Progenitor cell of endocrine pancreas (in vitro differentiated cells): ENCODE data around the gene PAX7. TPM values are rescaled to one million over a fixed set of nuclear protein-coding genes. Genes with fewer than 3 reads are reported as not detected.
A peak's percentile ranks its signal among the peaks of the same experiment; 100 is the strongest.

ENCODE experiments used
- DNase-seq: peaks from one replicate; pipeline ENCODE4 v3.0.0; 2021; ENCODE audit warnings: low spot score; ENCODE audit not compliant: unreplicated experiment
- H3K27ac Mint-ChIP-seq: 2 replicates; pipeline ENCODE4 v1.8.0; 2021; ENCODE audit warnings: mild to moderate bottlenecking, moderate library complexity, mixed read lengths
- H3K27me3 Mint-ChIP-seq: 2 replicates; pipeline ENCODE4 v1.8.0; 2021; ENCODE audit warnings: mixed read lengths
- H3K36me3 Mint-ChIP-seq: 2 replicates; pipeline ENCODE4 v1.8.0; 2022; ENCODE audit warnings: mixed read lengths; ENCODE audit not compliant: insufficient read depth
- H3K4me1 Mint-ChIP-seq: 2 replicates; pipeline ENCODE4 v1.8.0; 2021; ENCODE audit warnings: low read depth, mixed read lengths
- H3K4me3 Mint-ChIP-seq: 2 replicates; pipeline ENCODE4 v1.8.0; 2021; ENCODE audit warnings: low read depth, mild to moderate bottlenecking, moderate library complexity, mixed read lengths
- H3K9me3 Mint-ChIP-seq: 2 replicates; pipeline ENCODE4 v1.8.0; 2021; ENCODE audit warnings: low read depth, mixed read lengths
- total RNA-seq: library from RNA; stranded (reverse); gene quantifications from 2 replicates; pipeline ENCODE4 v1.2.1, GENCODE V29; 2021
- TF ChIP-seq, protein P1 (sequence below): fragments of 200-600 bp; sonication (generic); IDR thresholded peaks from one replicate; pipeline ENCODE4 v1.5.0; 2021; ENCODE audit warnings: antibody characterized with exemption, mild to moderate bottlenecking; ENCODE audit not compliant: unreplicated experiment

PAX7 gene
- total RNA-seq, 1 donor from 2014 or later: not detected

- Mint-ChIP-seq H3K9me3 (no peaks in the 10 kb centered on the region), H3K27me3 (peaks cover 59% of the 10 kb centered on the region)
These were observed 144.7 kb downstream of the PAX7 start for GRCh38 chr1:18775341-18775740.

DNA sequence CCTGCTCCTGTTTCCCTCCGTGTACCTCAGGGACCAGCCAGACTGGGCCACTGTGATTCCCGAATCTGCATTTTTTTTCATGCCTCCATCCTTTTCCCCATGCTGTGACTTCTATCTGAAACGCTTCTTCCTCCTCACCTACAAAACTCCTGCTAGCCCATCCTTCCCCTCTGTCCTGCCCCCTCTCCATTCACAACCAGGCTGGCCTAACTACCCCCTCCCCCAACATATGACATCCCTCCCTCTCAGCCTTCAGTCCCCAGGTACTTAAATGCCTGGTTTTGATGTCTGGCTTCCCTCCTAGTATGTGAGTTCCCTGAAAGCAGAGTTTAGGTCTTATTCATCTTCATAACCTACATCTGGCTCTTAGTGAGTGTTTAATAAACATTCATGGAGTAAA lies 146.1 kb downstream of the PAX7 start:
- DNase-seq: no peak
- Mint-ChIP-seq H3K9me3 (no peaks in the 10 kb centered on the region), H3K27ac (no peak overlapping the region), H3K27me3 (peaks cover 59% of the 10 kb centered on the region), H3K36me3 (no peaks in the 10 kb centered on the region), H3K4me1 (no peaks in the 10 kb centered on the region), H3K4me3 (no peak overlapping the region)
- TF ChIP-seq, protein P1, sequence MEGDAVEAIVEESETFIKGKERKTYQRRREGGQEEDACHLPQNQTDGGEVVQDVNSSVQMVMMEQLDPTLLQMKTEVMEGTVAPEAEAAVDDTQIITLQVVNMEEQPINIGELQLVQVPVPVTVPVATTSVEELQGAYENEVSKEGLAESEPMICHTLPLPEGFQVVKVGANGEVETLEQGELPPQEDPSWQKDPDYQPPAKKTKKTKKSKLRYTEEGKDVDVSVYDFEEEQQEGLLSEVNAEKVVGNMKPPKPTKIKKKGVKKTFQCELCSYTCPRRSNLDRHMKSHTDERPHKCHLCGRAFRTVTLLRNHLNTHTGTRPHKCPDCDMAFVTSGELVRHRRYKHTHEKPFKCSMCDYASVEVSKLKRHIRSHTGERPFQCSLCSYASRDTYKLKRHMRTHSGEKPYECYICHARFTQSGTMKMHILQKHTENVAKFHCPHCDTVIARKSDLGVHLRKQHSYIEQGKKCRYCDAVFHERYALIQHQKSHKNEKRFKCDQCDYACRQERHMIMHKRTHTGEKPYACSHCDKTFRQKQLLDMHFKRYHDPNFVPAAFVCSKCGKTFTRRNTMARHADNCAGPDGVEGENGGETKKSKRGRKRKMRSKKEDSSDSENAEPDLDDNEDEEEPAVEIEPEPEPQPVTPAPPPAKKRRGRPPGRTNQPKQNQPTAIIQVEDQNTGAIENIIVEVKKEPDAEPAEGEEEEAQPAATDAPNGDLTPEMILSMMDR: no peak

More at GRCh38 chr1:18775341-18775740, 144.7 kb downstream of the PAX7 start:
- DNase-seq: no peak
- Mint-ChIP-seq H3K36me3 (no peaks in the 10 kb centered on the region), H3K27ac (no peak overlapping the region), H3K4me1 (no peaks in the 10 kb centered on the region), H3K4me3 (no peak overlapping the region)
- TF ChIP-seq, protein P1: no peak

GRCh38 chr1:18778437-18778836 lies 147.8 kb downstream of the PAX7 start:
- no peak for DNase-seq
- no peaks in the 10 kb centered on the region for H3K4me1 Mint-ChIP-seq

DNA sequence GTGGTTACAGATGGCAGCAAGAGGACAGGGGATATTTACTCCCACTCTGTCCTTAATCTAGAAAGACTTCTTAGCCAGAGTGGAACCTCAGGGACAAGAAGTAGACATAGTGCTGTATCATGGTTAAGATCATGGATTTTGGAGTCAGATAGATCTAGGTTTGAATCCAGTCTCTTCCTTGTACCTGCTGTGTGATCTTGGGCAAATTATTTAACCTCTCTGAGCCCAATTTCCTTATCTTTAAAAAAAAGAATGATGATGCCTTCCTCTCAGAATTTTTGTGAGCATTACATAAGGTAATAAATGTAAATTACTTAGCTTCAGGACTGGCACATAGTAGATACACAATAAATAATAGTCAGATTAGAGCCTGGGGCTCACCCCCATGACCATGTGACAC lies 150.4 kb downstream of the PAX7 start:
- Mint-ChIP-seq H3K27ac (no peak overlapping the region), H3K9me3 (no peaks in the 10 kb centered on the region), H3K4me1 (no peaks in the 10 kb centered on the region), H3K4me3 (no peak overlapping the region), H3K36me3 (no peaks in the 10 kb centered on the region), H3K27me3 (peaks cover 57% of the 10 kb centered on the region)
- DNase-seq: no peak
- TF ChIP-seq, protein P1: no peak

More at GRCh38 chr1:18778437-18778836, 147.8 kb downstream of the PAX7 start:
- Mint-ChIP-seq H3K36me3 (no peaks in the 10 kb centered on the region), H3K27ac (no peak overlapping the region), H3K9me3 (no peaks in the 10 kb centered on the region), H3K27me3 (peaks cover 59% of the 10 kb centered on the region), H3K4me3 (no peak overlapping the region)
- TF ChIP-seq, protein P1: no peak

GRCh38 chr1:18783705-18784481 lies 153.2 kb downstream of the PAX7 start:
- peak overlapping the region; percentile 66 for H3K4me3 Mint-ChIP-seq
- no peak for DNase-seq
- H3K27ac Mint-ChIP-seq: no peak overlapping the region
- H3K36me3 Mint-ChIP-seq: no peaks in the 10 kb centered on the region
- H3K9me3 Mint-ChIP-seq: no peaks in the 10 kb centered on the region
- TF ChIP-seq, protein P1: no peak
- H3K4me1 Mint-ChIP-seq: peaks cover 2% of the 10 kb centered on the region
- peaks cover 51% of the 10 kb centered on the region for H3K27me3 Mint-ChIP-seq
